Measurements from ENCODE around the gene KCNC3.

The KCNC3 gene

DNA sequence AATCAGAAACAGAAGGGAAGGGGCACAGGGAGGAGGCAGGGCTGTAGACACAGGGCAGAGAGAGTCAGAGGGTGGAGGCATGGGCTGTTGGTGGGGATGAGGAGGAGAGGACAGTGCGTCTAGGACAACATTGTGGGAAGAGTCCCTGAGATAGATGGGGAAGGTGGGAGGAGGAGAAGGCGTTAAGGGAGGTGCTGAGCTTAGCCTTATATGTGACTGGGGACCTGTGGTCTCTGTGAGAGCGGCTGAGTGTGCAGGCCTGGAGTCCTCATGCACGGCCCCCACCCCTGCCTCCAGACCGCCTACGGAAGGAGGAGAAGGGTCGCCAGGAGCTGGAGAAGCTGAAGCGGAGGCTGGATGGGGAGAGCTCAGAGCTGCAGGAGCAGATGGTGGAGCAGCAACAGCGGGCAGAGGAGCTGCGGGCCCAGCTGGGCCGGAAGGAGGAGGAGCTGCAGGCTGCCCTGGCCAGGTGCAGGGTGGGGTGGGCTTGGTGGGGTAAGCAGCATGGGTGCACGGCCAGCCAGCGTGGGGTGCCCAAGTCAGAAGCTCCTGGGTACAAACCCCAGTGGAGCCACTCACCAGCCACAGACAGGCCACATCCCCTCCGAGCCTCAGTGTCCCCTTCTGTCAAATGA is 56.8 kb downstream of the KCNC3 start:
- no peak for DNase-seq

DNA sequence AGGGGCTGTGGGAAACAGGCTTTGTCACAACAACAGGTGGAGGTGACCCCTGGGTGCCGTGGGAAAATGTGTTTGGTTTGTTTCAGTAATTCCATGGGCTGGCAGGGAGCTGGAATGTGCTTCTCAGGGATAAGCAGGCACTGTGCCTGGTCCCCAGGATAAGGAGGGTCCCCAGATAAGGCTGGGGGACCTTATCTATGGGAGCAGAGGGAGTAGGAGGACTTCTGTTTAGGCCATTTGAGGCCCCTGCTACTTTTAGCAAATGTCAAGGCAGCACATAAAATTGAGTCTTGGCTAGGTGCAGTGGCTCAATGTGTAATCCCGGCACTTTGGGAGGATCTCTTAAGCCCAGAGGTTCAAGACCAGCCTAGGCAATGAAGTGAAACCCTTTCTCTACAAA is 59.5 kb downstream of the KCNC3 start:
- DNase-seq = no peak

DNA sequence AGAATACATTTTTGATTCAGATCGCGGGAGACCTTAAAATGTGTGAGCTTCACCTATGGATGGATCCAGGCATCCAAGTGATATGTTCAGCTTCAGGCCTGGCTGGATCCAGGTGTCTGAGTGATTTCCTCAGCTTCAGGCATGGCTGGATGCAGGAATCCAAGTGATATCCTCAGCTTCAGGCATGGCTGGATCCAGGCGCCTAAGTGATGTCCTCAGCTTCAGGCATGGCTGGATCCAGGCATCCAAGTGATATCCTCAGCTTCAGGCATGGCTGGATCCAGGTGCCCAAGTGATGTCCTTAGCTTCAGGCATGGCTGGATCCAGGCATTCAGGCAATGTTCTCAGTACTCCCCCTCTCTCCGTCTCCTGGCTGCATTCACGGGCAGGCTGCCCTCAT is 60.7 kb downstream of the KCNC3 start:
- no peak for DNase-seq

DNA sequence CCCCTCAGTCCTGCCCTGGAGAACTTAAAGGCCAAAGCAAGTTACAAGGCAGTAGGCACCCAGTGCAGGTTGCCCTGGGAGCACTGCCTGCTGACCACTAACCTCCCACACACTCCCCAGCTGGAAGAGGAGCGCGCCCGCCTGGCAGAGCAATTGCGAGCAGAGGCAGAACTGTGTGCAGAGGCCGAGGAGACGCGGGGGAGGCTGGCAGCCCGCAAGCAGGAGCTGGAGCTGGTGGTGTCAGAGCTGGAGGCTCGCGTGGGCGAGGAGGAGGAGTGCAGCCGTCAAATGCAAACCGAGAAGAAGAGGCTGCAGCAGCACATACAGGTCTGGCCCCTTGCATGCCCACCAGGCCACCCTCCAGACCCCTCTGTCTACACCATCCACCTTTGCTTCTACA is 61.1 kb downstream of the KCNC3 start:
- no peak for DNase-seq

DNA sequence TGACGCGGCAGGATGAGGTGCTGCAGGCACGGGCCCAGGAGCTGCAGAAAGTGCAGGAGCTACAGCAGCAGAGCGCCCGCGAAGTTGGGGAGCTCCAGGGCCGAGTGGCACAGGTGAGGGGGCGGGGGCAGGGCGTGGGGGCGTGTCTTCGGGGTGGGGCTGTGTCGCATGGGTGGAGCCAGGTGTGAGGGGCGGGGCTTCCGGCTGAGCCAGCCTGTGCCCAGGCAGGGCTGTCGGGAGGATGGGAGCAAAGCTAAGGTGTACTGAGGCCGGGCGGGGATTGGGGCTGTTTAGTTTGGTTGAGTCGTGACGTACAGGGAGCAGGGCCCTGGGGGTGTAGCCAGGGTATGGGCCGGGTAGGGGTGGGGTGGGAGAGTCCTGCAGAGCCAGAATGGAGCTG is 62.3 kb downstream of the KCNC3 start:
- DNase-seq = no peak

DNA sequence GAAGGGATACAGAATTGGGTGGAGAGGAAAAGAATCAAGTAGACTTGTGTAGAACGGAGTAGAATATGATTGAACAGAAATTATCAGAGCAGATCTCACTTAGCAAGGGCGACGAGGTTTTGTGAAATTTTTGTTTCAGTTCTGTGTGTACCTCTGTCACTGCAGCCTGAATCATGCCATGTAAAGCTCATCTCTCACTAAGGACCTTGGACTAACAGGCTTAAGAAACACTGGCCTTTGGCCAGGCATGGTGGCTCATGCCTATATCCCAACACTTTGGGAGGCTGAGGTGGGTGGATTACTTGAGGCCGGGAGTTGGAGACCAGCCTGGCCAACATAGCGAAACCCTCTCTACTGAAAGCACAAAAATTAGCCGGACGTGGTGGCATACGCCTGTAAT is 63.1 kb downstream of the KCNC3 start:
- DNase-seq = no peak

DNA sequence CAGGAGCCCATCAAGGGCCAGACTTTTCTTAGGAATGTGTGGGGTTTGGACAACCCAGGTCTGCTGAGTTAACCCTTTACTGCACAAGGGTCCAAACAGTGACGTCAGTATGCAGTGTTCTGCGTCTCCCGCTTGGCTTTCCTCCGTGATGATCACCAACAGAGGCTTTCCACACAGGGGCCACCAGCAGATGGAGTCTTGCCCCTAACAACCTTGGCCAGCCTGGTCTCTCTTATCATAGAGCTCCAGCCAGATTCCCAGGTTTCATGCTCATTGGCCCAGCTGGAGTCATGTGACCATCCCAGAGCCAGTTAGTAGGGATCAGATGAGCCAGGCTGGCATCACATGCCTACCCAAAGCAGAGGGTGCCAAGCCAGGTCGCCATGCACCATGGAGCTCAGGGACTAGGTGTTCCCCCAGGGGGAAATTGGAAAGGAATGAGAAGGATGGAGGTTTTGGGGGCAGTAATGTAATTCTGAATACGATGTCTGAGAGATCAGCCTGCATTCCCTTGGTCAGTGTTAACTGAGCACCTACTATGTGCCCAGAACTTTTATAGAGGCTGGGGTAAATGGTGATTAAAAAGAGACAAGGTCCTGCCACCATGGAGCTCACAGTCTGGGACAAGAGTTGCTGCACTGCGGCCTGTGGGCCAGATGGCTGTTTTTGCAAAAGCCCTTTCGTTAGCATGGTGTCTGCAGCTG is 64.5 kb downstream of the KCNC3 start:
- no peak for DNase-seq

DNA sequence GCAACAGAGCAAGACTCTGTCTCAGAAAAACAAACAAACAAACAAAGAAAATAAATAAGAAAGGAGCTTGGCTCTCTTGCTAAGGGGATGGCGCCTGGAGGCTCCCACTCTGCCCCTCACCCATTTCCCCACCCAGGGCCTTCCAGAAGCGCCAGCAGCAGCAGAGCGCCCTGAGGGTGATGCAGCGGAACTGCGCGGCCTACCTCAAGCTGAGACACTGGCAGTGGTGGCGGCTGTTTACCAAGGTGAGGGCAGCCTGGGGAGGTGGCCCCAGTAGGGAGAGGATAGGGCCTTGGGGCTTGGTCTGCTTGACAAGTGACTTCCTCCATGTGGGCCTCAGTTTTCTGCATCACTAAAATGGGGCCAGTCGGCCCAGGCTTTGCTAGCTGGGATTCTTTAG is 66.0 kb downstream of the KCNC3 start:
- DNase-seq = no peak
